BE2C (cell line): ENCODE data around the gene TLR2.
A peak's percentile ranks its signal among the peaks of the same experiment; 100 is the strongest.

ENCODE experiments used
- DNase-seq: peaks from one replicate; pipeline ENCODE4 v3.0.0-alpha.2; 2020
- H3K27me3 ChIP-seq: fragments of 250-450 bp; sonication (Bioruptor Pico); 2 replicates; pipeline ENCODE4 v1.5.1; 2020; ENCODE audit warnings: mild to moderate bottlenecking
- H3K36me3 ChIP-seq: fragments of 250-450 bp; sonication (Bioruptor Pico); 2 replicates; pipeline ENCODE4 v1.5.1; 2020; ENCODE audit warnings: mild to moderate bottlenecking
- H3K4me1 ChIP-seq: fragments of 250-450 bp; sonication (Bioruptor Pico); 2 replicates; pipeline ENCODE4 v1.5.1; 2020
- H3K4me3 ChIP-seq: 2 replicates; pipeline ENCODE4 v1.5.1; 2011; ENCODE audit warnings: low read depth, low read length
- H3K9me3 ChIP-seq: fragments of 250-450 bp; sonication (Bioruptor Pico); 2 replicates; pipeline ENCODE4 v1.5.1; 2020
- TF ChIP-seq, protein P1 (sequence below): IDR thresholded peaks from 2 replicates; pipeline ENCODE4 v1.5.1; 2012; ENCODE audit warnings: mild to moderate bottlenecking, low read depth, low read length

The TLR2 gene

DNA sequence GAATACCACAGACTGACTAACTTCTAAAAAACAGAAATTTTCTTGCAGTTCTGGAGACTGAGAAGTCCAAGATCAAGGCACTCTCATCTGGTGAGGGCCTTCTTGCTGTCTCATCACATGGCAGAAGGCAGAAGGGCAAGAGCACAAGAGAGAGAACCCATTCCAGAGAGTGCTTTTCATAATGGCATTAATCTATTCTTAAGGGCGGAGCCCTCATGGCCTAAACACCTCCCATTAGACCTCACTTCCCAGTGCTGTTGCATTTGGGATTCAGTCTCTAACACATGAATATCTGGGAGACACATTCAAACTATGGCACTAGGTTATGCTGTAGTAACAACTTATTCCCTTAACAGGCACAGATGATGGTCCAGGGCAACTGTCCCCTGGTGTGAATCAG, 37.1 kb upstream of the TLR2 start:
- no peaks in the 10 kb centered on the region for H3K9me3 ChIP-seq
- H3K27me3 ChIP-seq = no peaks in the 10 kb centered on the region
- no peaks in the 10 kb centered on the region for H3K36me3 ChIP-seq
- H3K4me1 ChIP-seq = no peaks in the 10 kb centered on the region
- H3K4me3 ChIP-seq = no peak overlapping the region
- no peak for DNase-seq
- TF ChIP-seq, protein P1, sequence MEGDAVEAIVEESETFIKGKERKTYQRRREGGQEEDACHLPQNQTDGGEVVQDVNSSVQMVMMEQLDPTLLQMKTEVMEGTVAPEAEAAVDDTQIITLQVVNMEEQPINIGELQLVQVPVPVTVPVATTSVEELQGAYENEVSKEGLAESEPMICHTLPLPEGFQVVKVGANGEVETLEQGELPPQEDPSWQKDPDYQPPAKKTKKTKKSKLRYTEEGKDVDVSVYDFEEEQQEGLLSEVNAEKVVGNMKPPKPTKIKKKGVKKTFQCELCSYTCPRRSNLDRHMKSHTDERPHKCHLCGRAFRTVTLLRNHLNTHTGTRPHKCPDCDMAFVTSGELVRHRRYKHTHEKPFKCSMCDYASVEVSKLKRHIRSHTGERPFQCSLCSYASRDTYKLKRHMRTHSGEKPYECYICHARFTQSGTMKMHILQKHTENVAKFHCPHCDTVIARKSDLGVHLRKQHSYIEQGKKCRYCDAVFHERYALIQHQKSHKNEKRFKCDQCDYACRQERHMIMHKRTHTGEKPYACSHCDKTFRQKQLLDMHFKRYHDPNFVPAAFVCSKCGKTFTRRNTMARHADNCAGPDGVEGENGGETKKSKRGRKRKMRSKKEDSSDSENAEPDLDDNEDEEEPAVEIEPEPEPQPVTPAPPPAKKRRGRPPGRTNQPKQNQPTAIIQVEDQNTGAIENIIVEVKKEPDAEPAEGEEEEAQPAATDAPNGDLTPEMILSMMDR = no peak

DNA sequence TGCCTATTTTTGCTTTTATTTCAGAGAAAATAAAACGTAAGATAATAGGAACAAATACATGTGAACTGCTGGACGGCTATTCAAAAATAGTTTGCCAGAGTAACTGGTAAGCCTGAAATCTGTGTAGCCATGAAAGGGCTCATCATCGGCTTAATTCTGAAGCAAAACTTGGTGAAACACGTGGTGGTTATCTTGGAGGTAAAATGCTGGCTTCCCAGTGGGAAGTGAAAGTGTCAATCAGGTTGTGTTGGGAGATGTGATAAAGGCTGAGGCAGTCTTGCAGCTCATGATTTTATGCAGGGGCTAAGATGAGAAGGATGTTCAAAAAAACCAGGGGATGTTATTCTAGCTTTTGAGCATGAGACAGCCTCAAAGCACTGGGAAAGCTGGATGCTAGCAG, 36.1 kb upstream of the TLR2 start:
- Histone ChIP-seq H3K4me1 (no peaks in the 10 kb centered on the region), H3K4me3 (no peak overlapping the region), H3K27me3 (no peaks in the 10 kb centered on the region), H3K36me3 (no peaks in the 10 kb centered on the region), H3K9me3 (no peaks in the 10 kb centered on the region)
- TF ChIP-seq, protein P1 = no peak
- no peak for DNase-seq

DNA sequence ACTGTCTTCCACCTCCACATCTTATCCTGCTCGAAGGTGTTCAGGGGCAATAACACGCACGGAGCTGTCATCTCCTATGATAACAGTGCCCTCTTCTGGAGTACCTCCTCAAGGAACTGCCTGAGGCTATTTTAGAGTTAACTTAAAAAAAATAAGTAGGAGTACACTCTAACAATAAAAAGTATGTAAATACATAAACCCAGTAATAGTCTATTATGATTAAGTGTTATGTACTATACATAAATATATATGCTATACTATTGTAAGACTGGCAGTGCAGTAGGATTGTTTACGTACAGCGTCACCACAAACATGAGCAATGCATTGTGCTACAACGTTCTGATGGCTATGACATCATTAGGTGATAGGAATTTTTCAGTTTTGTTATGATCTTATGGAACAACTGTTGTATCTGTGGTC, 34.5 kb upstream of the TLR2 start:
- DNase-seq = no peak
- TF ChIP-seq, protein P1 = peak; percentile 15; the same call in 1 of the 2 replicates
- no peaks in the 10 kb centered on the region for H3K4me1 ChIP-seq
- H3K36me3 ChIP-seq = no peaks in the 10 kb centered on the region
- no peak overlapping the region for H3K4me3 ChIP-seq
- no peaks in the 10 kb centered on the region for H3K9me3 ChIP-seq
- no peaks in the 10 kb centered on the region for H3K27me3 ChIP-seq

DNA sequence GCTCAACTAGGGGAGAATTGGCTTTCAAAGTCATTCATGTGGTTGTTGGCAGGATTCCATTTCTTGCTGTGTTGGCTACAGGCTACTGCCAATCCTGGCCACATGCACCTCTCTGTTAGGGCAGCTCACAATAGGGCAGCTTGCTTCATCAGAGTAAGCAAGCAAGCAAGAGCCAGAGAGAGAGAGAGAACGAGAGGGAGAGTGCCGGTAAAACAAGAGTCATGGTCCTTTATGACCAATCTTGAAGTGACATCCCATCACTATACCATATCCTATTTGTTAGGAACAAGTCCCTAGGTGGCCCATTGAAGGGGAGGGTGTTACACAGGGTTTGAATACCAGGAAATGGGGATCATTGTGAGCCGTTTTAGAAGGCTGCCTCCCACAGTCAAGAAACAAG, 33.0 kb upstream of the TLR2 start:
- no peak for DNase-seq
- H3K9me3 ChIP-seq = no peaks in the 10 kb centered on the region
- no peak overlapping the region for H3K4me3 ChIP-seq
- no peaks in the 10 kb centered on the region for H3K4me1 ChIP-seq
- TF ChIP-seq, protein P1 = no peak
- H3K27me3 ChIP-seq = no peaks in the 10 kb centered on the region
- H3K36me3 ChIP-seq = no peaks in the 10 kb centered on the region

DNA sequence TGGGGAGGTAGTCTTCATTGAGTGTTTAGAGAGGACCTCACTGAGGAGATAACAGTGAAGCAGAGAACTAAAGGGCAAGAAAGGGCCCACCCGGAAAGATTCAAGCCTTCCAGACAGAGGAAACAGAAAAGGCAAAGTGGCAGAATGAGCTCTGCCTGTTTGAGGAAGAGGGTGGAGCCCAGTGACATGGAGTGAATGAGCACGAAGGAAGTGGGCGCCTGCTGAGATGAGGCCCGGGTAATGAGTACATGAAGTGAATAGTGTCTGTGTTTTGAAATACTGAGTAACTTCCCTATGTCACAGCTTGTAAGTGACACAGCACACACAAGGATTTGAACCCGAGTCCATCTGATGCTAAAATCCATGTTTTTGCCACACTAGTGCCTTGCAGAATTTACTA, 32.5 kb upstream of the TLR2 start:
- no peaks in the 10 kb centered on the region for H3K9me3 ChIP-seq
- TF ChIP-seq, protein P1 = no peak
- H3K4me1 ChIP-seq = no peaks in the 10 kb centered on the region
- H3K4me3 ChIP-seq = no peak overlapping the region
- H3K27me3 ChIP-seq = no peaks in the 10 kb centered on the region
- H3K36me3 ChIP-seq = no peaks in the 10 kb centered on the region
- DNase-seq = no peak

DNA sequence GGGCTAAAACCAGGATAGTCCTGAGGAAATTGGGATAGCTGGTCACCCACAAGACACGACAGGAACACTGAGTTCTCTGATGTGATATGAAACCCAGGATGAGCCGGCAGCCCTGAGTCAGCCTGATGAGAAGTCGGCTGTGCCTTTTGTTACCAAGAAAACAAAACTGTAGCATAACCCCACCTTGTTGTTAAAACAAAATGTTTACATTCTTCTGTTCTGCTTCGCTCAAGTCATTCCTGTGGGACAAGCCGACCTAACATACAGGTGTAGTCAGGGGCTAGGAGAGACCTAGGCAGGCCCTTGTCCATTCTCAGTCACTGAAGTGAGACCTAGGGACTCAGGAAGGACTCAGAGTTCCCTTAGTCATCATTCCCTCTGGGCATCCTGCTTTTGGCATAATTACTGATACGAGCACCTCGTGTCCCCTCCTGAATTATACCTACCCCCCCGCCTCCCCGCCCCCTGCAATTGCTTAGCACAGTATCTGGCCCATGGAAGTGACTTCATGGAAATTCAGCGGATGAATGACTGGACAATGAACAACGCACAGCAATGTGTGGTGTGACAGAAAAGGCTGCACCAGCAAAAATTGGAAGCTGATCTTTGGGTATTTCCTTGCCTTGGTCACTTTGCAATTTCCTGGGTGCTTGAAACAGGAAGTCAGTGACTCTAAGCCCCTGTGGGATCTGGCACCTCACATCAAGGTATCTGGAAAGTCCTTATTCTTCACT, 31.9 kb upstream of the TLR2 start:
- no peak overlapping the region for H3K4me3 ChIP-seq
- no peaks in the 10 kb centered on the region for H3K4me1 ChIP-seq
- TF ChIP-seq, protein P1 = no peak
- no peaks in the 10 kb centered on the region for H3K36me3 ChIP-seq
- DNase-seq = no peak
- H3K27me3 ChIP-seq = no peaks in the 10 kb centered on the region
- H3K9me3 ChIP-seq = no peaks in the 10 kb centered on the region
